Heart left ventricle (tissue), 16 donors: Measurements from ENCODE around the gene AP3B1. TPM values are rescaled to one million over a fixed set of nuclear protein-coding genes. Genes with fewer than 3 reads are reported as not detected.

Source experiments
- ATAC-seq, 4 donors: fragments of 200-7000 bp; cut with Tn5 transposase; one replicate each; pipeline ENCODE4 v1.9.1; 2020 to 2022; ENCODE audit warnings: moderate library complexity in 4 of 4, mild to moderate bottlenecking in 3 of 4, moderate number of reproducible peaks in 1 of 4
- DNase-seq, 5 donors: peaks; one replicate each; pipeline ENCODE4 v3.0.0-alpha.2; 2020
- H3K27ac ChIP-seq, 12 donors: fragments of 200-600 bp; sonication (generic) in 4 of 12; one replicate each; pipeline versions ENCODE4 v1.5.0 to v1.8.0; 2016 to 2022; ENCODE audit warnings: mild to moderate bottlenecking in 2 of 12
- H3K27me3 ChIP-seq, 9 donors: fragments of 200-600 bp; sonication (generic) in 2 of 9; one replicate each; pipeline versions ENCODE4 v1.5.1 to v1.8.0; 2016 to 2022; ENCODE audit warnings: mild to moderate bottlenecking in 3 of 9
- H3K36me3 ChIP-seq, 9 donors: fragments of 200-600 bp; sonication (generic) in 2 of 9; one replicate each; pipeline versions ENCODE4 v1.5.0 to v1.8.0; 2018 to 2022; ENCODE audit warnings: mild to moderate bottlenecking in 2 of 9
- H3K4me1 ChIP-seq, 12 donors: fragments of 200-600 bp; sonication (generic) in 4 of 12; one replicate each; pipeline versions ENCODE4 v1.5.0 to v1.8.0; 2016 to 2022; ENCODE audit warnings: mild to moderate bottlenecking in 3 of 12
- H3K4me3 ChIP-seq, 12 donors: fragments of 200-600 bp; sonication (generic) in 4 of 12; one replicate each; pipeline versions ENCODE4 v1.5.0 to v1.8.0; 2017 to 2022; ENCODE audit warnings: mild to moderate bottlenecking in 9 of 12, moderate library complexity in 4 of 12
- H3K9me3 ChIP-seq, 12 donors: fragments of 200-600 bp; sonication (generic) in 4 of 12; one replicate each; pipeline versions ENCODE4 v1.5.0 to v1.8.0; 2016 to 2022; ENCODE audit warnings: mild to moderate bottlenecking in 1 of 12
- POLR2A ChIP-seq, 2 donors: fragments of 450-650 bp; IDR thresholded peaks; one replicate each; pipeline ENCODE4 v1.6.1; 2017; ENCODE audit warnings: antibody characterized with exemption in 2 of 2, mild to moderate bottlenecking in 2 of 2, moderate library complexity in 2 of 2
- WGBS, 4 donors: extraction: QIAGEN DNeasy Blood & Tissue Kit in 2 of 4; methylation state at CpG; one replicate each; pipeline versions ENCODE4 v1.1.5 to v1.1.7; 2013 to 2018; 5-methylcytosine and 5-hydroxymethylcytosine counted together
- intact Hi-C, 10 donors: fragments of 100-400 bp; cut with DNase I; formaldehyde crosslinking; loops; one replicate each; pipeline versions ENCODE4 v1.11.1 to v1.14.2; 2022
- polyA plus RNA-seq, 2 donors: library from polyadenylated mRNA; stranded (reverse); fragments of 200-250 nt; gene quantifications; one replicate each; pipeline ENCODE4 v1.2.3, GENCODE V29; 2013
- total RNA-seq, 9 donors: library from RNA; depleted of rRNA in 2 of 9; stranded (reverse); fragments of >200 nt in 2 of 9; fragmentation: NEBNext Ultra II Directional in 3 of 9; extraction: Animal tissue kit (Norgen Biotek cat#: 25700) in 3 of 9; gene quantifications; one replicate each; pipeline versions ENCODE4 v1.1.0 to v1.2.4, GENCODE V29; 2016 to 2023
- TF ChIP-seq, protein P1 (sequence below), 12 donors: fragments of 200-600 bp; sonication (generic) in 4 of 12; IDR thresholded peaks; one replicate each; pipeline versions ENCODE4 v1.5.0 to v1.8.0; 2018 to 2022; ENCODE audit warnings: antibody characterized with exemption in 12 of 12, mild to moderate bottlenecking in 5 of 12
- donor health status: ischemic (EF 13 %, LVEDD 7.1; RV severe dilation, severe dysfunction).
- donor health status: healthy with polysubstance abuse.
- donor health status: DM: no; HTN: yes; CAD: no.
- donor health status: DM: no; HTN: no; CAD: no.
- donor health status: ischemic (EF 25% LVEDD 6.9; RV normal size, moderate dysfunction).
- donor health status: ischemic (EF 25% LVEDD 5.7; RV mildly dilated, moderate dysfunction).
- donor health status: healthy.
- donor health status: DM: yes; HTN: yes; CAD: no.
- donor health status: ischemic (EF 35%, LVEDD 5.7; RV mildly dilated, moderate dysfunction).
- donor health status: nonischemic (EF 11% LVEDD 7.7; RV severe dilation, severe dysfunction).
- donor health status: DM: yes; HTN: yes; CAD: no.
- donor health status: PGD.
- donor health status: ischemic (EF 29% LVEDD 5.4; RV normal size, mild dysfunction).
- donor health status: nonischemic (EF 23%, LVEDD 6.1; RV moderate dilation, normal function).

AP3B1 gene
- total and polyA plus RNA-seq, 11 donors, result 14.4 to 33.7 (median 25.2) TPM

DNA sequence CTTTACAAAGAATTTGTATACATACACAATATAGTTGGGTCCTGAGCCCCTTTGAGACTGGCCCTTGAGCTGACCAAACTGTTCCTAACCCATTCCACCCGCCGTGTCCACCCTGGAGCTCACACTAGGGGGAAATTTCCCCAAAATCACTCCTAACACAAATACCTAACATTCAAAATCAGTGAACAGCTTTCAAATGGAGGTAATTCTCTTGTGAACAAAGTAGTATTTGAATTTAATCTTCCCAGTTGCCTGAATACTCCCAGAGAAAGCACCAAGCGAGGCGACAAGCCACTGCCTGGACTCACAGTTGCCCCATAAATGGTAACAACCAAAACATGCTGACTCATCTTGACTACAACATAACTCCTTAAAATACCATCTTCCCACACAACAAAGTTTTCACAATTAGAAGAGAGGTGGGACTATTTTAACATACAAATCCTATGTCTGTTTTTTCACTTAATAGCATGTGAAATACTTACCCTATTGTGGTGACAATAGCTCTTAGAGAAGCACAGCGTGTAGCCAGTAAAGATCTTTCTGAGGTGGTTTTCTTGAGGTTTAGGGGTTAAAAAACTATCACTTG lies 34.2 kb upstream of the AP3B1 start:
- H3K27me3 ChIP-seq, result no peaks in the 10 kb centered on the region
- no peak for DNase-seq
- no peaks in the 10 kb centered on the region for H3K36me3 ChIP-seq
- H3K4me3 ChIP-seq, result no peak overlapping the region
- no peak overlapping the region for H3K27ac ChIP-seq
- intact Hi-C loops, result loop anchor here in 5 of 10 donors (10.0 kb wide), 3 partner anchors 136 to 636 kb away; no protein-coding TSS in a partner anchor
- WGBS, 4 donors, result 73 to 97% (median 91%) methylated on average over 5 of the region's 5 CpGs
- no peaks in the 10 kb centered on the region for H3K9me3 ChIP-seq
- H3K4me1 ChIP-seq, result no peaks in the 10 kb centered on the region
- no peak for ATAC-seq
- TF ChIP-seq POLR2A (IDR thresholded peaks at IDR 0.05), result no peak

DNA sequence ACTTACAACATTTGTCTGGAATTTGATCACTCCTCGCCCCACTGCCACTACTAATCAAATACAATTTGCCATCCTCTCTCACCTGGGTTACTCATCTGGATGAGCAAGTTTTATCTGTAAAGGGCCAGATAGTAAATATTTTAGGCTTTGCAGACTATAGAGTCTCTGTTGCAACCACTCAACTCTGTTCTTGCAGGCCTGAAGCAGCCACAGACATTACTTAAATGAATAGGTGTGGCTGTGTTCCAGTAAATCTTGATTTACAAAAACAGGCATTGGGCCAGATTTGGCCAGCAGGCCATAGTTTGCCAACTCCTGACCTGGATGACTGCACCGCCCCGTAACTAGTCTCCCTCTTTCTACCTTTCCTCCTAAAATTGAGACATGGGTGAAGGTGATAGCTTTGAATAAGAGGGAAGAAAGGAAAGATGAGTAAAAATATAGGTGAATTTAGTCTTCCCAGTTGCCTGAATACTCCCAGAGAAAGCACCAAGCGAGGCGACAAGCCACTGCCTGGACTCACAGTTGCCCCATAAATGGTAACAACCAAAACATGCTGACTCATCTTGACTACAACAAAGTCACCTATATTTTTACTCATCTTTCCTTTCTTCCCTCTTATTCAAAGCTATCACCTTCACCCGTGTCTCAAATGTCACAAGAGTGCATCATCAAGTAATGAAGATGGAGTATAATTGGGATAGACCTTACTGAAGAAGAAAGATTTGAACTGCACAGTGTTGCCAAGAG lies 33.4 kb upstream of the AP3B1 start:
- no peak overlapping the region for H3K4me3 ChIP-seq
- 84 to 90% (median 86%) methylated on average over 6 of the region's 6 CpGs for WGBS, 4 donors
- DNase-seq, result no peak
- intact Hi-C loops, result loop anchor here in 5 of 10 donors (10.0 kb wide), 3 partner anchors 137 to 637 kb away; no protein-coding TSS in a partner anchor
- no peaks in the 10 kb centered on the region for H3K36me3 ChIP-seq
- TF ChIP-seq POLR2A (IDR thresholded peaks at IDR 0.05), result no peak
- TF ChIP-seq, protein P1, sequence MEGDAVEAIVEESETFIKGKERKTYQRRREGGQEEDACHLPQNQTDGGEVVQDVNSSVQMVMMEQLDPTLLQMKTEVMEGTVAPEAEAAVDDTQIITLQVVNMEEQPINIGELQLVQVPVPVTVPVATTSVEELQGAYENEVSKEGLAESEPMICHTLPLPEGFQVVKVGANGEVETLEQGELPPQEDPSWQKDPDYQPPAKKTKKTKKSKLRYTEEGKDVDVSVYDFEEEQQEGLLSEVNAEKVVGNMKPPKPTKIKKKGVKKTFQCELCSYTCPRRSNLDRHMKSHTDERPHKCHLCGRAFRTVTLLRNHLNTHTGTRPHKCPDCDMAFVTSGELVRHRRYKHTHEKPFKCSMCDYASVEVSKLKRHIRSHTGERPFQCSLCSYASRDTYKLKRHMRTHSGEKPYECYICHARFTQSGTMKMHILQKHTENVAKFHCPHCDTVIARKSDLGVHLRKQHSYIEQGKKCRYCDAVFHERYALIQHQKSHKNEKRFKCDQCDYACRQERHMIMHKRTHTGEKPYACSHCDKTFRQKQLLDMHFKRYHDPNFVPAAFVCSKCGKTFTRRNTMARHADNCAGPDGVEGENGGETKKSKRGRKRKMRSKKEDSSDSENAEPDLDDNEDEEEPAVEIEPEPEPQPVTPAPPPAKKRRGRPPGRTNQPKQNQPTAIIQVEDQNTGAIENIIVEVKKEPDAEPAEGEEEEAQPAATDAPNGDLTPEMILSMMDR (IDR thresholded peaks at IDR 0.05), result no peak
- no peaks in the 10 kb centered on the region for H3K9me3 ChIP-seq
- no peaks in the 10 kb centered on the region for H3K4me1 ChIP-seq
- H3K27ac ChIP-seq, result no peak overlapping the region
- ATAC-seq, result no peak
- H3K27me3 ChIP-seq, result no peaks in the 10 kb centered on the region

DNA sequence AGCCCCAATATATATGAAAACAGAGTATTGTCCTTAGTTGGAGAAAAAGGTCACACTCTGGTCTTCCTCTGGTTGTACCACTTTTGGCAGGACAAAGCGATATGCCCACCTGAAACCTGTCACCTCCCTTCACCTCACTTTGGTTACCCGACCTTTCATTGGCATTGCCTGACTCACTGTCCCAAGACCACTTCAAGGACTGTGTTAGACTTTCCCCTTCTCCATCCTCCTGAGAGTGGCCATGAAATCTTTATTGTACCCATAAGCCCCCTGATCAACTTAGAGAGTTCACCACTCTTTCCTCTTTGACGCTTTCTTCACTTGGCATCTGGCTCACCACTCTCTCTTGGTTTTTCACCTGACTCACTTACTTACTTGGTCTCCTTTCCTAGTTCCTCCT lies 32.4 kb upstream of the AP3B1 start:
- 94 to 97% (median 96%) methylated on average over 3 of the region's 3 CpGs for WGBS, 4 donors
- no peak for TF ChIP-seq POLR2A (IDR thresholded peaks at IDR 0.05)
- TF ChIP-seq, protein P1 (IDR thresholded peaks at IDR 0.05), result no peak
- intact Hi-C loops, result loop anchor here in 5 of 10 donors (10.0 kb wide), 3 partner anchors 138 to 638 kb away; no protein-coding TSS in a partner anchor
- Histone ChIP-seq H3K4me1 (no peaks in the 10 kb centered on the region), H3K27me3 (no peaks in the 10 kb centered on the region), H3K9me3 (no peaks in the 10 kb centered on the region), H3K36me3 (no peaks in the 10 kb centered on the region), H3K27ac (no peak overlapping the region), H3K4me3 (no peak overlapping the region)
- ATAC-seq, result no peak
- no peak for DNase-seq

DNA sequence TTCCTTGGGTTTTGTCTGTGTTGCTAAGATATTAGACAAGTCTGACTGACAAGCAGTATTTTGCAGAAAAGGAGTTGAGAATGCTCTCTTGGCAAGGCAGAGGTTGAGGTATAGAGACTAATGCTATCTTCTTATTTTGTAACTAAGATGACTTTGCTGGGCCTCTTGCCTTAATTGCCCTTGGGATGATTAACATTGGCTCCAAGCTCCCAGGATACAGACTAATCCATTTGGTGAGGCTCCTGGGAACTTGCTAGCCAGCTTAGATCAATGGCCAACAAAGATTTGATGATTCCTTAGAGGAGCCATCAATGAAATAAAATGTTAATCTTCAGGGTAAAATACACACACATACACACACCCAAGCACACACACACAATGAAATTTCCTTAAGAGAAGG lies 28.7 kb upstream of the AP3B1 start:
- H3K36me3 ChIP-seq, result no peaks in the 10 kb centered on the region
- H3K4me3 ChIP-seq, result no peak overlapping the region
- H3K9me3 ChIP-seq, result no peaks in the 10 kb centered on the region
- H3K27me3 ChIP-seq, result no peaks in the 10 kb centered on the region
- TF ChIP-seq, protein P1 (IDR thresholded peaks at IDR 0.05), result no peak
- TF ChIP-seq POLR2A (IDR thresholded peaks at IDR 0.05), result no peak
- no peak overlapping the region for H3K27ac ChIP-seq
- intact Hi-C loops, result loop anchor here in 7 of 10 donors (5.0 to 10.0 kb wide), 5 partner anchors 39 to 642 kb away; partner anchors contain the start of gene SCAMP1 (in 1 of the 7)
- no peaks in the 10 kb centered on the region for H3K4me1 ChIP-seq
- no peak for ATAC-seq
- no peak for DNase-seq
